ENCODE results near the gene LGI4.

Gene LGI4

DNA sequence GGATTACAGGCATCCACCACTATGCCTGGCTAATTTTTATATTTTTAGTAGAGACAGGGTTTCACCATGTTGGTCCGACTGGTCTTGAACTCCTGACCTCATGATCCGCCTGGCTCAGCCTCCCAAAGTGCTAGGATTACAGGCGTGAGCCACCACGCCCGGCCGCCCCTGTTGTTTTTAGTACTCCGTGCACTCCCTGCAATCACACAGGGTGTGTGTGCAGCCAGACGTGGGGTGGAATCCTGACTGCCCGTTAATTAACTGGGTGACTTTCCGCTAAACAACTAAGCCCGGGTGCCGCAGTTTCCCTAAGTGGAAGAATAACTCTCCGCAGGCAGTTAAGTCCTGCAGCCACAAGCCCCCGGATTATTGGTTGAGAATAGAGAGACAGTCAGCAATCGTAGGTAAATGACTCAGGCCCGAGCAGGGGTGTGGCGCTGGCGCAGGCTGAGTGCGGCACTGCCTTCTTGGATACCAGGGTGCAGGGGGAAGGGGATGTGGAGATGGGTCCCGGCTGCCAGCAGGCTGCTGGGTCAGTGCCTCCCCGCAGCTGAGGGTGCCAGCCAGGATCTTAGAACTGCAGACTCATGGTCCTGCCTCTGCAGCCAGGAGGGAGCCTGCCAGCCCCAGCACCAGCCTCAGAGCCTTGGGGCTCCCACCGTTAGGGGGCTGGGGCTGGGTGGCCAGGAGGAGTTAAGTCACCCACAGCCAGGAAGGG, 25.3 kb downstream of the LGI4 start:
- Histone ChIP-seq H3K9me3 (replicated peaks; ENCODE audit: insufficient read depth, low read length) (no peaks in the 10 kb centered on the region), H3F3A (ENCODE audit: insufficient read depth, low read length) (no peaks in the 10 kb centered on the region), H3K4me3 (ENCODE audit: low read length) (no peak overlapping the region), H3K9ac (ENCODE audit: low read length) (no peak overlapping the region), H3K4me1 (ENCODE audit: low read length) (no peaks in the 10 kb centered on the region), H3K4me2 (ENCODE audit: low read depth, low read length) (no peak overlapping the region), H2AFZ (ENCODE audit: low read length) (no peak overlapping the region), H3K79me2 (ENCODE audit: low read length) (no peaks in the 10 kb centered on the region), H3K36me3 (replicated peaks; ENCODE audit: insufficient read depth, low read length) (no peaks in the 10 kb centered on the region), H3K9me2 (replicated peaks; ENCODE audit: insufficient read depth, low read length) (no peaks in the 10 kb centered on the region), H3K27ac (ENCODE audit: low read length) (no peak overlapping the region), H3K27me3 (replicated peaks; ENCODE audit: insufficient read depth, low read length) (peaks cover 62% of the 10 kb centered on the region), H4K20me1 (ENCODE audit: insufficient read depth, low read length) (no peaks in the 10 kb centered on the region)
- TF ChIP-seq EZH2 (optimal IDR thresholded peaks at IDR 0.05; ENCODE audit: low read depth, low read length): no peak
- TF ChIP-seq EZH2phosphoT487 (IDR thresholded peaks at IDR 0.05; ENCODE audit: low read length): no peak
- DNase-seq: no peak

GRCh38 chr19:35108730-35109129, 26.1 kb downstream of the LGI4 start:
- no peak overlapping the region for H3K27ac ChIP-seq (ENCODE audit: low read length)

DNA sequence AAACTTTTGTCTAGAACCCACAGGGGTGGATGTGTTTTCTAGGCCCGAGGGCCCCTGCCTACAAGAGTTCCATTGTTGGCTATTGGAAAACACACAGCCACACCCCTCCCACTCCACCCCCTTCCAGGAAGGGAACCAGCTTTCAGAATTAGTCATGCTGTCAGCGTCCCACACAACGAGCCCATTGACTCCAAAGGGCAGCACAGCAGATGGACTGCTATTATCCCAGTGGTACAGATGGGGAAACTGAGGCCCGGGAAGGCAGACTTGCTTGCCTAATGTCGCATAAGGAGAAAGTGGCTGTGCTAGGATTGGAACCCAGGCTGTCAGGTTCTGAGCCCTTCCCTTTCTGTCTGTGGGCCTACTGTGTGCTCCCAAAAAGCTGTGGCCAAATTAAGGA, 27.3 kb downstream of the LGI4 start:
- H4K20me1 ChIP-seq (ENCODE audit: insufficient read depth, low read length): no peaks in the 10 kb centered on the region
- TF ChIP-seq, protein P1, sequence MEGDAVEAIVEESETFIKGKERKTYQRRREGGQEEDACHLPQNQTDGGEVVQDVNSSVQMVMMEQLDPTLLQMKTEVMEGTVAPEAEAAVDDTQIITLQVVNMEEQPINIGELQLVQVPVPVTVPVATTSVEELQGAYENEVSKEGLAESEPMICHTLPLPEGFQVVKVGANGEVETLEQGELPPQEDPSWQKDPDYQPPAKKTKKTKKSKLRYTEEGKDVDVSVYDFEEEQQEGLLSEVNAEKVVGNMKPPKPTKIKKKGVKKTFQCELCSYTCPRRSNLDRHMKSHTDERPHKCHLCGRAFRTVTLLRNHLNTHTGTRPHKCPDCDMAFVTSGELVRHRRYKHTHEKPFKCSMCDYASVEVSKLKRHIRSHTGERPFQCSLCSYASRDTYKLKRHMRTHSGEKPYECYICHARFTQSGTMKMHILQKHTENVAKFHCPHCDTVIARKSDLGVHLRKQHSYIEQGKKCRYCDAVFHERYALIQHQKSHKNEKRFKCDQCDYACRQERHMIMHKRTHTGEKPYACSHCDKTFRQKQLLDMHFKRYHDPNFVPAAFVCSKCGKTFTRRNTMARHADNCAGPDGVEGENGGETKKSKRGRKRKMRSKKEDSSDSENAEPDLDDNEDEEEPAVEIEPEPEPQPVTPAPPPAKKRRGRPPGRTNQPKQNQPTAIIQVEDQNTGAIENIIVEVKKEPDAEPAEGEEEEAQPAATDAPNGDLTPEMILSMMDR (IDR thresholded peaks at IDR 0.05; ENCODE audit: low read length): no peak
- TF ChIP-seq EZH2phosphoT487 (IDR thresholded peaks at IDR 0.05; ENCODE audit: low read length): no peak
- TF ChIP-seq EZH2 (optimal IDR thresholded peaks at IDR 0.05; ENCODE audit: low read depth, low read length): no peak
- no peak for DNase-seq
- H3K4me1 ChIP-seq (ENCODE audit: low read length): no peaks in the 10 kb centered on the region
- H3K4me3 ChIP-seq (ENCODE audit: low read length): no peak overlapping the region
- H2AFZ ChIP-seq (ENCODE audit: low read length): no peak overlapping the region
- H3K36me3 ChIP-seq (replicated peaks; ENCODE audit: insufficient read depth, low read length): no peaks in the 10 kb centered on the region
- H3K9me3 ChIP-seq (replicated peaks; ENCODE audit: insufficient read depth, low read length): no peaks in the 10 kb centered on the region
- no peaks in the 10 kb centered on the region for H3K9me2 ChIP-seq (replicated peaks; ENCODE audit: insufficient read depth, low read length)
- H3K27me3 ChIP-seq (replicated peaks; ENCODE audit: insufficient read depth, low read length): peaks cover 72% of the 10 kb centered on the region
- H3K9ac ChIP-seq (ENCODE audit: low read length): no peak overlapping the region
- H3K79me2 ChIP-seq (ENCODE audit: low read length): no peaks in the 10 kb centered on the region
- H3K4me2 ChIP-seq (ENCODE audit: low read depth, low read length): no peak overlapping the region
- no peak overlapping the region for H3K27ac ChIP-seq (ENCODE audit: low read length)
- H3F3A ChIP-seq (ENCODE audit: insufficient read depth, low read length): no peaks in the 10 kb centered on the region

More at GRCh38 chr19:35108730-35109129, 26.1 kb downstream of the LGI4 start:
- no peaks in the 10 kb centered on the region for H3K9me3 ChIP-seq (replicated peaks; ENCODE audit: insufficient read depth, low read length)
- H3K4me1 ChIP-seq (ENCODE audit: low read length): no peaks in the 10 kb centered on the region
- H3F3A ChIP-seq (ENCODE audit: insufficient read depth, low read length): no peaks in the 10 kb centered on the region
- no peak overlapping the region for H3K4me3 ChIP-seq (ENCODE audit: low read length)
- TF ChIP-seq, protein P1 (IDR thresholded peaks at IDR 0.05; ENCODE audit: low read length): no peak
- TF ChIP-seq EZH2phosphoT487 (IDR thresholded peaks at IDR 0.05; ENCODE audit: low read length) (no peak), EZH2 (optimal IDR thresholded peaks at IDR 0.05; ENCODE audit: low read depth, low read length) (no peak)
- no peak overlapping the region for H3K4me2 ChIP-seq (ENCODE audit: low read depth, low read length)
- H3K36me3 ChIP-seq (replicated peaks; ENCODE audit: insufficient read depth, low read length): no peaks in the 10 kb centered on the region
- H3K9ac ChIP-seq (ENCODE audit: low read length): no peak overlapping the region
- peaks cover 69% of the 10 kb centered on the region for H3K27me3 ChIP-seq (replicated peaks; ENCODE audit: insufficient read depth, low read length)
- H4K20me1 ChIP-seq (ENCODE audit: insufficient read depth, low read length): no peaks in the 10 kb centered on the region
- H2AFZ ChIP-seq (ENCODE audit: low read length): no peak overlapping the region
- H3K79me2 ChIP-seq (ENCODE audit: low read length): no peaks in the 10 kb centered on the region
- no peak for DNase-seq
- H3K9me2 ChIP-seq (replicated peaks; ENCODE audit: insufficient read depth, low read length): no peaks in the 10 kb centered on the region

- H2AFZ ChIP-seq (ENCODE audit: low read length): no peak overlapping the region
- H3K4me3 ChIP-seq (ENCODE audit: low read length): no peak overlapping the region
- H3K79me2 ChIP-seq (ENCODE audit: low read length): no peaks in the 10 kb centered on the region
- H3K27ac ChIP-seq (ENCODE audit: low read length): no peak overlapping the region
- no peaks in the 10 kb centered on the region for H3K36me3 ChIP-seq (replicated peaks; ENCODE audit: insufficient read depth, low read length)
- TF ChIP-seq EZH2 (optimal IDR thresholded peaks at IDR 0.05; ENCODE audit: low read depth, low read length): no peak
- TF ChIP-seq EZH2phosphoT487 (IDR thresholded peaks at IDR 0.05; ENCODE audit: low read length): no peak
- TF ChIP-seq, protein P1 (IDR thresholded peaks at IDR 0.05; ENCODE audit: low read length): no peak
- no peaks in the 10 kb centered on the region for H3K9me2 ChIP-seq (replicated peaks; ENCODE audit: insufficient read depth, low read length)
- H3F3A ChIP-seq (ENCODE audit: insufficient read depth, low read length): no peaks in the 10 kb centered on the region
- H3K4me2 ChIP-seq (ENCODE audit: low read depth, low read length): no peak overlapping the region
- no peak overlapping the region for H3K9ac ChIP-seq (ENCODE audit: low read length)
- no peaks in the 10 kb centered on the region for H4K20me1 ChIP-seq (ENCODE audit: insufficient read depth, low read length)
- H3K9me3 ChIP-seq (replicated peaks; ENCODE audit: insufficient read depth, low read length): no peaks in the 10 kb centered on the region
- no peaks in the 10 kb centered on the region for H3K4me1 ChIP-seq (ENCODE audit: low read length)
- H3K27me3 ChIP-seq (replicated peaks; ENCODE audit: insufficient read depth, low read length): peaks cover 68% of the 10 kb centered on the region
- no peak for DNase-seq
Measured at GRCh38 chr19:35106898-35107541, 27.8 kb downstream of the LGI4 start.
